Thoracic aorta (tissue), 2 donors: ENCODE measurements around the gene FPGS. TPM values are rescaled to one million over a fixed set of nuclear protein-coding genes. Genes with fewer than 3 reads are reported as not detected.

ENCODE experiments used
- ATAC-seq: fragments of 150-250 bp; one replicate; pipeline ENCODE4 v1.8.0; 2017; ENCODE audit warnings: low read depth; ENCODE audit not compliant: insufficient number of reproducible peaks, low FRiP score
- DNase-seq: peaks from one replicate; pipeline ENCODE4 v3.0.0-alpha.2; 2020; ENCODE audit warnings: low spot score
- H3K27ac ChIP-seq, 2 donors: fragments of 200-600 bp; sonication (generic); 1 replicate in 1 of 2; 2 replicates in 1 of 2; pipeline ENCODE4 v1.5.1; 2016; ENCODE audit warnings: mild to moderate bottlenecking in 2 of 2, moderate library complexity in 2 of 2
- H3K27me3 ChIP-seq: fragments of 200-600 bp; sonication (generic); replicated peaks from 2 replicates; pipeline ENCODE4 v1.6.0; 2016; ENCODE audit warnings: mild to moderate bottlenecking; ENCODE audit not compliant: insufficient read depth
- H3K36me3 ChIP-seq: fragments of 200-600 bp; sonication (generic); one replicate; pipeline ENCODE4 v1.5.1; 2016
- H3K4me1 ChIP-seq, 2 donors: fragments of 200-600 bp; sonication (generic); 1 replicate in 1 of 2; 2 replicates in 1 of 2; pipeline versions ENCODE4 v1.5.1 to v1.6.0; 2016; ENCODE audit warnings: low read depth in 2 of 2, mild to moderate bottlenecking in 1 of 2; ENCODE audit not compliant: control insufficient read depth in 1 of 2
- H3K4me3 ChIP-seq: fragments of 200-600 bp; sonication (generic); 2 replicates; pipeline ENCODE4 v1.5.1; 2016; ENCODE audit warnings: mild to moderate bottlenecking
- H3K9me3 ChIP-seq: fragments of 200-600 bp; sonication (generic); 2 replicates; pipeline ENCODE4 v1.5.1; 2016
- CTCF ChIP-seq: fragments of 200-600 bp; sonication (generic); IDR thresholded peaks from one replicate; pipeline ENCODE4 v1.5.1; 2019; ENCODE audit warnings: antibody characterized with exemption
- total RNA-seq, 2 donors: library from RNA; depleted of rRNA; stranded (reverse); fragments of >200 nt; gene quantifications; one replicate each; pipeline versions ENCODE4 v1.1.0 to v1.2.3, GENCODE V29; 2016

FPGS gene
- total RNA-seq, 2 donors from 2014 or later: 119 to 136 TPM

DNA sequence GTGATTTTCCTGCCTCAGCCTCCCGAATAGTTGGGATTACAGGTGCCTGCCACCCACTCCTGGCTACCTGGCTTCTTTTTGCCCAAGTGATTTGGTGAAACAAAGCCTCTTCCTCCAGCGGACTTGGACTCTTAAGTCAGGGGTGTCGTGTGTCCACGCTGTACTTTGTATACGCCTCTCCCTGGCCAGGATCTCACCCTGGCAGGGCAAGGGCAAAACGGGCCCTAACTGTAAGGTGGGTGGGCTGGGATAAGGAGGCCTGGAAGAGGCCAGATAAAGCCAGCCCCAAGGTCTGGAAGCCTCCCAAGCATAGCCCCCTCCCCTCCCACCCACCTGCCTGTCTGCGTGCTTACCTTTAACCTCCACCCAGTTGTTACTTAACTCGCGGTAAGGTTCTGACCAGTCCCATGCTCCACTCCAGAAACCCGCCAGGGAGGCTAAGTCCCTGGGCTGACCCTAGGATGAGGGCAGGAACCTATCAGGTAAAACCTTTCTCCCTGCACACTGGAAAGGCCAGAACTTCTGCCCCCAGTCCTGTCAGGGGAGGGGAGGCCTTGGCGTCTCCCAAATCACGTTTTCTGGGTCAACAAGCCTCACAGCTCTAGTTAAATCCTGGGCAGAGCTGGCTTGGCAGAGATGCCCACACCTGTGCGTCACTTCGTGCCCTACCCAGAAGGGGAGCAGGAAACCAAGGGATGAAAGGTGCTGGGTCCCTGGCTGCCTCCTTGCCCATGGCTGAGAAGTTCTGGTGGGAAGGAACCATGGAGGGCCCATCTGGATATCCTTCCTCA lies 8.5 kb upstream of the FPGS start:
- ATAC-seq: no peak
- Histone ChIP-seq H3K36me3 (peaks cover 36% of the 10 kb centered on the region), H3K9me3 (no peaks in the 10 kb centered on the region), H3K4me3 (no peak overlapping the region), H3K4me1 (peaks cover 12 to 31% of the 10 kb centered on the region in 2 donors), H3K27me3 (no peaks in the 10 kb centered on the region), H3K27ac (peak overlapping the region; percentile 54 to 74)
- no peak for DNase-seq
- no peak for TF ChIP-seq CTCF

DNA sequence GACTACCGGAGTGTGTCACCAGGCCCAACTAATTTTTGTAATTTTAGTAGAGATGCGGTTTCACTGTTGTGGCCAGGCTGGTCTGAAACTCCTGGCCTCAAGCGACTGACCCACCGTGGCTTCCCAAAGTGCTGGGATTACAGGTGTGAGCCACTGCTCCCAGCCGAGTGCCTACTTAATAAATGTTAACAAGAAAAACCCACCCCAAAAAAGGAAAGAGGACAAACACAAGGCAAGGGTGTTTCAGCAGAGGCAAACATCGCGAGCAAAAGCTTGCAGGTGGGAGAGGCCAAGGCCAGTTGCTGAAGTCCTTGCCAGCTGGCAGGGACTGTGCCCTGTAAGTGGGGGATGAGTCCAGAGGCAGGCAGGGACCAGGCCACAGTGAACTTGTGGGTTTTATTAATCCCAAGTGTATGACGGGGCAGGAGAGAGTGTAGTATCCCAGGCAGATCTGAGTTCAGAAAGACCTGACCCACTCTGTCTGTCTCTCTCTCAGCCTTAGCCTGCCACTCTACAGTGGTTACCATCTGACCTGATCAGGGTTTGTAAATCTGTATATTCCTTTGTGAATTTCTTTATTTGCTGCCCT lies 6.4 kb upstream of the FPGS start:
- no peak for TF ChIP-seq CTCF
- no peak overlapping the region for H3K27ac ChIP-seq
- DNase-seq (no peak), ATAC-seq (no peak)
- peaks cover 12 to 25% of the 10 kb centered on the region in 2 donors for H3K4me1 ChIP-seq
- no peaks in the 10 kb centered on the region for H3K9me3 ChIP-seq
- H3K27me3 ChIP-seq: no peaks in the 10 kb centered on the region
- no peak overlapping the region for H3K4me3 ChIP-seq
- H3K36me3 ChIP-seq: peaks cover 18% of the 10 kb centered on the region

DNA sequence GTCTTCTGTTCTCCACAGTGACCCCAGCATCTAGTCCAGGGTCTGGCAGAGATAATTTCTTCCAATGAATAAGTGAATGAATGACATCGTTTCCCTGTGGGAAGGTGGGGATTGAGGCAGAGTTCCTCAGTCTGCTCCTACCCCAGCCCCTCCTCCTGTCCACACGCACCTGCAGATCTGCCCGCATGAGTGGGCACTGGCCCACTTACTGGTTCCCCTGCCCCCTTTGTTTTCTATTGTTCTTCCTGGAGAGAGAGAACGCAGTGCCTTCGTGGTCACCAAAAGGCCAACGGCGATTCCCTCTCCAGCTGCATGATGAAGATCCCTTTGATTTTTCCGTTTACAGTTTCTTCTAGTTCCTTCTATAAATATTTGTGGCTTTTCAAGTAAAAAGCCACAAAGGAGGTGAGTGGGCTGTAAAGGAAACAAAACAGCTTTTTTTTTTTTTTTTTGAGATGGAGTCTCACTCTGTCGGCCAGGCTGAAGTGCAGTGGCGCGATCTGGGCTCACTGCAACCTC lies 5.8 kb upstream of the FPGS start:
- Histone ChIP-seq H3K27me3 (no peaks in the 10 kb centered on the region), H3K4me1 (peaks cover 13 to 31% of the 10 kb centered on the region in 2 donors), H3K27ac (no peak overlapping the region), H3K9me3 (no peaks in the 10 kb centered on the region), H3K36me3 (peaks cover 12% of the 10 kb centered on the region), H3K4me3 (no peak overlapping the region)
- no peak for DNase-seq
- no peak for TF ChIP-seq CTCF
- ATAC-seq: no peak

DNA sequence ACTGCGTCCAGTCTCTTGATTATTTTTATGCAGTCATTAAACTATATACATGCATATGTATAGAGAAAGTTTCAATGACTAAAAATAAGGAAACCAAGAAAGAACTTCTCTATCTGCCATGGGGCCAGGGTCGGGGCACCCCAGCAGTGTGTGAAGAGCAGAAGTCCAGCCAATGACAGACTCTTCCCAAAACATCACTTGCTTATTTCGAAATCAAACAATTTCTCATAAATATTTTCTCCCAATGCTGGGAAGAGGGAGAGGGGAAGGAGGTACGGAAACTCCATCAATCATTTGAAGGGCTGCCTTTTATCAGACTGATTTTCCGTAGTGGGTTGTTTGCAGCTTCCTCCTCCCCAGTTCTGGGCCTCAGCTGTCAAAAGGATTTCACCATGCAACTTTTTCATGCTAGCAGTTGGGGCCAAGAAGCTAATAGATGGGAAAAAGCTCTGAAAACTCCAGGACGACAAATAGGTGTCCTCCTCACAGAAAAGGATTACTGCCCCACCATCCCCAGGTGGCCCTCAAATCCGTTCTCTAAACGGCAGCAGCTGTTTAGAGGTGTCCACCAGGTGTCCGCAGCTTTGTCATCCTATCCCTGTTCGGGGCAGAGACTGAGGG lies 617 bp upstream of the FPGS start:
- Histone ChIP-seq H3K4me1 (peaks cover 23 to 37% of the 10 kb centered on the region in 2 donors), H3K27me3 (no peaks in the 10 kb centered on the region), H3K4me3 (peak overlapping the region; percentile 95), H3K36me3 (peaks cover 11% of the 10 kb centered on the region), H3K27ac (peak overlapping the region; percentile 78 to 99), H3K9me3 (no peaks in the 10 kb centered on the region)
- TF ChIP-seq CTCF: peak; percentile 16
- DNase-seq (no peak), ATAC-seq (no peak)
